Measurements from ENCODE around the gene EDDM13. TPM values are rescaled to one million over a fixed set of nuclear protein-coding genes. Genes with fewer than 3 reads are reported as not detected.
A peak's percentile ranks its signal among the peaks of the same experiment; 100 is the strongest.
"Not testable (repeated sequence)": the region's sequence is repeated elsewhere in the genome, so short reads cannot be mapped to it uniquely, and the experiment has no call there.

Gene EDDM13
- polyA plus RNA-seq, 3 donors: 0.32 to 1.2 TPM; not detected in 1

DNA sequence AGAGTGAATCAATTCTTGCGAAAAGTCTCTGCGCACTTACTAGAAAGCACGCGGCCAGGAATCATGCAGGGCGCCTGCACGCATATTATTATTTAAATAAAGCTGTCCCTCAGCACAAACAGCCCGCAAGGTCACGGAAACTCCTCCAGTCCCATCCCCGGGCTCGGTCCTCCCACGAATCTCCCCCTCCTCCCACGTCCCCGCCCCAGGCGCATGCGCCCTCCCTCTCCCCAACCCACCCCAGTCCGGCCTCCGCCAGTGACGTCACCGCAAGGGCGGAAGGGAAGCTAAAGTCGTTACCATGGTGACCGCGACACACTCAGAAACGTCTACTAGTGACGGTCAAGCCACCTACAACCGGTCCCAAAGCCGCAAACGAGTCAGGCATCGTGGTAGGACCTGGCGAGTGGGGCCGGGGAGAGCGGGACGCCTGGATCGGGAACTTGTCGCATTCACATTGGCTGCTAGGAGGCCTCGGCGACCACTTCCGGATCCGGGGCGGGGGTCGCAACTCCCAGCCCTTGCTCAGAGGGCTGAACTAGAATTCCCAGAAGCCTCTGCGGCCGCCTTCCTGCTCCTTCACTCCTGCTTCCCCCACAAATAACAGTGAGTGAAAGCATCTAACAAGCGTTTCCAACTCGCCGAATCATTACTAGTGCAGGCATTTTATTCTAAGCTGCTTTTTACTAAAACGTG lies 42.0 kb downstream of the EDDM13 start, which contains the start of gene ZSCAN5A:
Gene ZSCAN5A (minus strand): TSS at position 459 of the 696 bp plus-strand sequence. CDS start 89,793 bp downstream, outside the sequence.
- 0 to 1% (median 0%) methylated on average over 46 to 47 of the region's 47 CpGs for WGBS, 3 donors
- peak within 1 kb of the TSS; percentile 98 for H3K27ac ChIP-seq (ENCODE audit: low read depth, low read length)

DNA sequence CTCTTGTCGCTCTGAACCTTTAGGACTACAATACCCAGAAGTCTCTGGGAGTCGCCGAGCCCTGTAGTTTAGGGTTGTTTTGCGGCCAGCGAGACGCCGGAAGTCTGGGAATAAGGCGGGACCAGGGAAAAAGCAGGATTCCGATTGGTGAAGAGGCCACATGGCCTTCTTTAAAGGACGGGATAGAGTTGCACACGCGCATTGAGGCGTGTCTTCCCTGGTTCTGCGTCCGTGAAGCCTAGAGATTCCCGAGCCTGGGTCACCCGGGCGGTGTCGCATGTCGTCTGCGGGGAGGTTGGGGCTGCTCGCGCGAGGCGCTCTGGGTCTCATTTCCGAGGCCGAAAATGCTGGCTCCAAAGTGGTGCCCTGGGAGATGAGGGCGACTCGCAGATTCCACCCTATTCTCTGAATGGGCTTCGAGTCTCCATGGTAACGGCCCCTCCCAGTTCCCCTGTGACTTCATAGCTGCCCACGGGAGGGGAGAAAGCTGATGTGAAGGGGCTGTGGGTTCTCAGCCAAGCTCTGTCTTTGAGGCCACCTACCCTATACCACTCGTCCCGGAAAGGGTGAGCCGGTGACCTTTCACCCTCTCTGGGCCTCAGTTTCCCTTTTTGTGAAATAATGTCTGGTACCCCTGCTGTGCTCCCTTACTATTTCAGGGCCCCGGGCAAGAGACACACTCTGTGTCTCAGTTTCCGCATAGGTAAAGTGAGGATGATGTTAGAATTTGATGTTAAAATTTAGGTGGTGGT lies 42.7 kb downstream of the EDDM13 start:
- peak overlapping the region; percentile 98 for H3K27ac ChIP-seq (ENCODE audit: low read depth, low read length)
- WGBS, 3 donors: 1 to 2% (median 2%) methylated on average over 37 of the region's 37 CpGs

- H3K27ac ChIP-seq (ENCODE audit: low read depth, low read length): no peak overlapping the region
- 74 to 96% (median 93%) methylated on average over 5 of the region's 5 CpGs for WGBS, 3 donors
Measured at GRCh38 chr19:56316728-56317127, 44.2 kb downstream of the EDDM13 start.

GRCh38 chr19:56317749-56318148 lies 45.2 kb downstream of the EDDM13 start:
- no peak overlapping the region for H3K27ac ChIP-seq (ENCODE audit: low read depth, low read length)
- WGBS, 3 donors: 57 to 70% (median 62%) methylated on average over 2 of the region's 2 CpGs

DNA sequence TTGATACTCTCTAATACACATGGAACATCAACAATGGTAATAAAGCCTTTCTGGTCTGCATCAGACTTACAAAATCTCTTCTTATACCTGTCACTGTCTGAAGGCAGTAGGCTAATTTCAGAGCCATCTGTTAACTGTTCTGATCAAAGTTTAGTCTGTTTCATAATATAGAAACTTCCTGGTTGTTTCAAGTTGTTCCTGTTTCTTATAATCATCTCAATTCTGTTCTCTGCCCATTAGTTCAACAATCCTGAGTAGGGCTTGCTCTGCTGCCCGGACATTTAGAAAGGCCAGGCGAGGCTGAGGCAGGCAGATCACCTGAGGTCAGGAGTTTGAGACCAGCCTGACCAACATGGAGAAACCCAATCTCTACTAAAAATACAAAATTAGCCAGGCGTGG lies 47.4 kb downstream of the EDDM13 start:
- WGBS, 3 donors: 51 to 75% (median 69%) methylated on average over 3 of the region's 3 CpGs
- H3K27ac ChIP-seq (ENCODE audit: low read depth, low read length): no peak overlapping the region

- no peak overlapping the region for H3K27ac ChIP-seq (ENCODE audit: low read depth, low read length)
- WGBS, 3 donors: 72 to 89% (median 78%) methylated on average over 8 of the region's 8 CpGs
Measured at GRCh38 chr19:56321254-56321988, 48.9 kb downstream of the EDDM13 start.

DNA sequence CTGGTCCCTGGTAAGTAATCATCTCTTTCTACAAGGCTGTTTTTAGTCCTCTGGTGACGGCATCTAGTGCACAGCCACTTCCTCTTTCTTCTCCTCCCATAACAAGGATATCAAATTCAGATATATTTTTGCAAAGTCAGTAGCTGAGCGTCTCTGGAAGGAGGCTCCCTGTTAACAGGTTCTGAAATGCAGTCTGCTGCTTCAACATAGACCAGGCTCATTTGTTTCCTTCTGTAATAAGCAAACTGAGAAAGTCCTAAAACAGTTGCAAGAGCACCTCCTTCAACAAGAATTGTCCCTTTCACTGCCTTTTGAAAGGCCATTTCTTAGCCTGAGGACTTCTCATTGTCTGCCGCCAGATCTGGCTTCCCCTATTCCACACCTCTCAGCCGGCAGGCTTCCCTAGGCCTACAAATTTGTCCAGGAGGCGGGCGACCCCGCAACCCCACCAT lies 49.5 kb downstream of the EDDM13 start:
- WGBS, 3 donors: 57 to 74% (median 58%) methylated on average over 7 of the region's 7 CpGs
- no peak overlapping the region for H3K27ac ChIP-seq (ENCODE audit: low read depth, low read length)

- H3K27ac ChIP-seq (ENCODE audit: low read depth, low read length): no peak overlapping the region
- WGBS, 3 donors: 33 to 45% (median 42%) methylated on average over 1 of the region's 1 CpG
Measured at GRCh38 chr19:56324436-56324835, 51.9 kb downstream of the EDDM13 start.

- no peak overlapping the region for H3K27ac ChIP-seq (ENCODE audit: low read depth, low read length)
Measured at GRCh38 chr19:56332695-56333094, 60.1 kb downstream of the EDDM13 start.

GRCh38 chr19:56333506-56333905 lies 61.0 kb downstream of the EDDM13 start:
- H3K27ac ChIP-seq (ENCODE audit: low read depth, low read length): no peak overlapping the region

DNA sequence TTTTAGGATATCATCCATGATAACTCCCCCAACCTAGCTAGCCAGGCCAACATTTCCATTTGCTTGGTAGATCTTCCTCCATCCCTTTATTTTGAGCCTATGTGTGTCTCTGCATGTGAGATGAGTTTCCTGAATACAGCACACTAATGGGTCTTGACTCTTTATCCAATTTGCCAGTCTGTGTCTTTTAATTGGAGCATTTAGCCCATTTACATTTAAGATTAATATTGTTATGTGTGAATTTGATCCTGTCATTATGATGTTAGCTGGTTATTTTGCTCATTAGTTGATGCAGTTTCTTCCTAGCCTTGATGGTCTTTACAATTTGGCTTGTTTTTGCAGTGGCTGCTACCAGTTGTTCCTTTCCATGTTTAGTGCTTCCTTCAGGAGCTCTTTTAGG lies 62.8 kb downstream of the EDDM13 start:
- H3K27ac ChIP-seq (ENCODE audit: low read depth, low read length): not testable (repeated sequence)

- 79 to 88% (median 85%) methylated on average over 8 of the region's 8 CpGs for WGBS, 3 donors
Measured at GRCh38 chr19:56337077-56337476, 64.5 kb downstream of the EDDM13 start.

DNA sequence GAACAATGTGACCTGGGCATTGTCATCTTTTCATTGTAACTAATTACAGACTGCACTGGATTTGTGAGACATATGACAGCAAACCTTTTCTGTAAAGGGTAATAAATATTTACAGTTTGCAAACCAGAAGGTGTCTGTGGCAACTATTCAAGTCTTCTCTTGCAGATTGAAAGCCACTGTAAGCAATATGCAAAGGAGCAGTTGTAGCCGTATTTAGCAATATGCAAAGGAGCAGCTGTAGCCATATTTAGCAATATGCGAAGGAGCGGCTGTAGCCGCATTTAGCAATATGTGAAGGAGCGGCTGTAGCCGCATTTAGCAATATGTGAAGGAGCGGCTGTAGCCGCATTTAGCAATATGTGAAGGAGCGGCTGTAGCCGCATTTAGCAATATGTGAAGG lies 66.5 kb downstream of the EDDM13 start:
- 82 to 95% (median 83%) methylated on average over 6 of the region's 10 CpGs for WGBS, 3 donors
- H3K27ac ChIP-seq (ENCODE audit: low read depth, low read length): not testable (repeated sequence)

More at GRCh38 chr19:56337077-56337476, 64.5 kb downstream of the EDDM13 start:
- not testable (repeated sequence) for H3K27ac ChIP-seq (ENCODE audit: low read depth, low read length)

- H3K27ac ChIP-seq (ENCODE audit: low read depth, low read length): no peak overlapping the region
Measured at GRCh38 chr19:56341948-56342347, 69.4 kb downstream of the EDDM13 start.

DNA sequence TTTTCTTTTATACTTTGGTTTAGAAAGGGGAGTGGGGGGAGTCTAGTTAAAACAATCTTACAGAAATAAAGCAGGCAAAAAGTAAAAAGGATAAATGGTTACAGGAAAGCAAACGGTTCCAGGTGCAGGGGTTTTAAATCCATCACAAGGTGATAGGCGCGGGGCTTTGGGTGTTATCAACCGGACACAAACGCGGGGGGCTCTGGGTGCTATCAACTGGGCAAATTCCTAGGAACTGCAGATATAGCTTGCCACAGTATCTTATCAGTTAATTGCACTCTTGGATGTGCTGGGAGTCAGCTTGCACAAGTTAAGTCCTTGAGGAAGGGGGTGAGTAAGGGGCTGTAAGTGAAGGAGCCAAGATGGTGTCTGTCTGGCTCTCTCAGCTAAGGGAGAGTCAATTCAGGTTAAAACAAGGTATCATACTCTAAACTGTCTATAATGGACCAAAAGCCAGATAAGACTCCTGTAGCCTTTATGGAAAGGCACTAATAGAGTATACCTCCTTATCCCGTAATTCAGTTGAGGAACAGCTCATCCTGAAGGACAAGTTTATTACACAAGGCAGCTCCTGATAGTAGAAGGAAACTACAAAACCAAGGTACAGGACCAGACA lies 74.7 kb downstream of the EDDM13 start:
- no peak overlapping the region for H3K27ac ChIP-seq (ENCODE audit: low read depth, low read length)
- 46 to 74% (median 64%) methylated on average over 7 of the region's 7 CpGs for WGBS, 3 donors

- 66 to 72% (median 69%) methylated on average over 5 of the region's 5 CpGs for WGBS, 3 donors
Measured at GRCh38 chr19:56348289-56348877, 75.8 kb downstream of the EDDM13 start.

DNA sequence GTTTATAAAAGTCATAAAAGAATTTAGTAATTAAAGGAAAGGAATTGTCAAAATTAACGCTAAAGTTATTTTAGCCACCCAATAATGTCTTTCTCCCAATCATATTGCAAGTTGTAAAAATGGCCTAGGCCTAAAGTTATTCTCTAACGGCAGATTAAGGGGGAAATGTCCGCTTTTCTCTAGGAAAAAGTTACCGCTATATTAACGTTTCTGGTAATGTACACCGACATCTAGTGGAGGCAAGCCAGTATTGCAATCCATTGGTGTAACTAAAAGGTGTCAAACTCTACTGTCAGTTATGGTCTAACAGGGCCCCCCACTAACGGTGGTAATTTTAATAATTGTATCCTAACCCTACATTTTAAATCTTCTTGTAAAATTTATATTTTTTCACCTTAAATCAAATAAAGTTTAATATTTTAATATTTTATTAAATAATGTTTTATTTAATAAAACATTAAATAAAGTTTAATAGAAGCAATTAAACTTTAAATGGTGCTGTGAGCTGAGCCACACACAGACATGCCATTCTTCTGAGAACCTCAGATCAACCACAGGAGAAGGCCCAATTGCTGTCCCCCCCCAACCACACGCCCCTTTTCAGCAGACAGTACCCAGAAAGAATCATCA lies 78.0 kb downstream of the EDDM13 start:
- WGBS, 3 donors: 17 to 24% (median 17%) methylated on average over 8 of the region's 8 CpGs

More at GRCh38 chr19:56348289-56348877, 75.8 kb downstream of the EDDM13 start:
- H3K27ac ChIP-seq (ENCODE audit: low read depth, low read length): no peak overlapping the region

DNA sequence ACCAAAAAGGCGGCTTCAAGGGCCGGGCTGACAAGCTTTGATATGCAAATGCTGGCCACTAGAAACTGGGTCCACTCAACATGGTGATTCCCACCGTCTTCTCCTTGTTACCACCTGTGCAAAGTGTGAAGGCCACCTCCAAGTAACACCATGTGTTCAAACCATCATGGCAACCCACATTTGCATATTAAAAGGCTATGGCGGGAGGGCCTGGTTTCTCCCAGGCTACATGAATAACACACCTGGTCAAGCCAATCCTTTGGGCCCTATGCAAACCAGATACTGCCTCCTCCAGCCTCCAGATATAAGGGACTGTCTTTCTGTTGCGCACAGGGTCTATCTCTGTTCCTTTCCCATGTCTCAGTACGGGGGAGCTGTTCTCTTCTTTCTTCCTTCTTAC lies 78.7 kb downstream of the EDDM13 start:
- 78 to 86% (median 82%) methylated on average over 6 of the region's 6 CpGs for WGBS, 3 donors
- H3K27ac ChIP-seq (ENCODE audit: low read depth, low read length): no peak overlapping the region

More for the DNA sequence above, 78.0 kb downstream of the EDDM13 start:
- H3K27ac ChIP-seq (ENCODE audit: low read depth, low read length): no peak overlapping the region
